ENCODE measurements around the gene CAB39.
A peak's percentile ranks its signal among the peaks of the same experiment; 100 is the strongest.

Gene CAB39

GRCh38 chr2:230691005-230691647 lies 21.5 kb upstream of the CAB39 start:
- Histone ChIP-seq H3K27ac (no peak overlapping the region), H3K27me3 (replicated peaks) (no peaks in the 10 kb centered on the region), H3K4me3 (ENCODE audit: low read depth, low read length) (no peak overlapping the region), H3K36me3 (replicated peaks) (no peaks in the 10 kb centered on the region)
- in situ Hi-C loops (cut with HindIII; ENCODE audit: low pct_ligation_motif_present, low sequenced_read_pairs), result no loop called here
- peak; percentile 45 for DNase-seq
- no peak for TF ChIP-seq CTCF (IDR thresholded peaks at IDR 0.05; ENCODE audit: low read depth, low read length, missing control alignments)

GRCh38 chr2:230692760-230693159 lies 19.9 kb upstream of the CAB39 start:
- Histone ChIP-seq H3K4me3 (ENCODE audit: low read depth, low read length) (no peak overlapping the region), H3K27ac (no peak overlapping the region), H3K27me3 (replicated peaks) (no peaks in the 10 kb centered on the region), H3K36me3 (replicated peaks) (no peaks in the 10 kb centered on the region)
- in situ Hi-C loops (cut with HindIII; ENCODE audit: low pct_ligation_motif_present, low sequenced_read_pairs), result no loop called here
- DNase-seq, result peak; percentile 27
- TF ChIP-seq CTCF (IDR thresholded peaks at IDR 0.05; ENCODE audit: low read depth, low read length, missing control alignments), result no peak

GRCh38 chr2:230693411-230693810 lies 19.2 kb upstream of the CAB39 start:
- Histone ChIP-seq H3K27ac (no peak overlapping the region), H3K36me3 (replicated peaks) (no peaks in the 10 kb centered on the region), H3K27me3 (replicated peaks) (no peaks in the 10 kb centered on the region), H3K4me3 (ENCODE audit: low read depth, low read length) (no peak overlapping the region)
- DNase-seq, result no peak
- no peak for TF ChIP-seq CTCF (IDR thresholded peaks at IDR 0.05; ENCODE audit: low read depth, low read length, missing control alignments)
- in situ Hi-C loops (cut with HindIII; ENCODE audit: low pct_ligation_motif_present, low sequenced_read_pairs), result no loop called here

DNA sequence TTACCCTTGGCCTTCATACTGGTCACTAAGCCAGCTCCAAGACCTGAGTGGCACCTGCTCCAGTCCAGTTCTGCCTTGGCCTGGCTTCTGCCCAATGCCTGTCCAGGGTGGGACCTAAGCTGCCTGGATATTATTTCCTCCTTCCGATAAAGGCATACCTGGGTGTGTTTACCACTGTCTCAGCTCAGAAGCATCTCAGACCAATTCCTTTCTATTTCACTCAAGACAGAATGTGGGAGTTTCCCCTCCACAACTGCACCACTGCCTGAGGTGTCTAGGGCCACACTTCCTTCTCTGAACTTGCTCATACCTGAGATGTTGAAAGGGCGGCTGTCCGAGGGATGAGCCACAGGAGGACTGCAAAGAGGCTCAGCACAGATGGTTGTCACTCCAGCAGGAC lies 18.4 kb upstream of the CAB39 start:
- no peaks in the 10 kb centered on the region for H3K27me3 ChIP-seq (replicated peaks)
- in situ Hi-C loops (cut with HindIII; ENCODE audit: low pct_ligation_motif_present, low sequenced_read_pairs), result no loop called here
- H3K27ac ChIP-seq, result no peak overlapping the region
- no peak for DNase-seq
- TF ChIP-seq CTCF (IDR thresholded peaks at IDR 0.05; ENCODE audit: low read depth, low read length, missing control alignments), result no peak
- no peaks in the 10 kb centered on the region for H3K36me3 ChIP-seq (replicated peaks)
- H3K4me3 ChIP-seq (ENCODE audit: low read depth, low read length), result no peak overlapping the region

DNA sequence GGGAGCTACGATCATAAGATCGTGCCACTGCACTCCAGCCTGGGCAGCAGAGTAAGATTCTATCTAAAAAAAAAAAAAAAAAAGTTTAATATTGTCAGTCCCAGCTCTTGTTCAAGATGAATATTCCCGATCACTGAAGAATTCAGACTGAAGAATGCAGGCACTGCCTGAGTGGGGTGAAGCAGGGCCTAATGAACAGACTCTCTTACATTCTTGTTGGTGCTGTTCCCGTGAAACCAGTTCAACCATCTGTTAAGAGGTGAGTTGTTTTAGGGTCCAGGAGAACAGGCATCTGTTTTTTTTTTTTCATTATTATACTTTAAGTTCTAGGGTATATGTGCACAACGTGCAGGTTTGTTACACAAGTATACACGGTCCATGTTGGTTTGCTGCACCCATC lies 17.1 kb upstream of the CAB39 start:
- Histone ChIP-seq H3K36me3 (replicated peaks) (no peaks in the 10 kb centered on the region), H3K27me3 (replicated peaks) (no peaks in the 10 kb centered on the region), H3K27ac (no peak overlapping the region), H3K4me3 (ENCODE audit: low read depth, low read length) (no peak overlapping the region)
- TF ChIP-seq CTCF (IDR thresholded peaks at IDR 0.05; ENCODE audit: low read depth, low read length, missing control alignments), result no peak
- in situ Hi-C loops (cut with HindIII; ENCODE audit: low pct_ligation_motif_present, low sequenced_read_pairs), result no loop called here
- no peak for DNase-seq

DNA sequence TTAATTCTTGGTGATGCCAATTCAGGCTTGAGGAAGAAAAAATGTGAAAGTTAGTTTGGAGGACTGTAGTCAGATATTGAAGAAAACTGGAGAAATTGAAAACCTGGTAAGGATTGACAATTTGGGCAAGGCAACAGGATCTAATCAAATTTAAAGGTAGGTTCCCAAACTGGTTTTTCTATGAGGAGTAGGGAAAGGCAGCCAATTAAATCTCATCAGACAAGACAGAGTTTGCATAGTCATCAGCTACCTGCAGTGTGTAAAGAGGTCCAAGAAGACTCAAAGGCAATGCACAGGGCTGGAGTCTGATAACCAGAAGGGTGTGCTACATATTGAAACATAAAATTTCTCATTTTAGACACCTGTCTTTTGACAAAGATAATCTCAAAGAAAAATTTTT lies 16.0 kb upstream of the CAB39 start:
- in situ Hi-C loops (cut with HindIII; ENCODE audit: low pct_ligation_motif_present, low sequenced_read_pairs), result no loop called here
- Histone ChIP-seq H3K36me3 (replicated peaks) (no peaks in the 10 kb centered on the region), H3K27ac (no peak overlapping the region), H3K27me3 (replicated peaks) (no peaks in the 10 kb centered on the region), H3K4me3 (ENCODE audit: low read depth, low read length) (no peak overlapping the region)
- TF ChIP-seq CTCF (IDR thresholded peaks at IDR 0.05; ENCODE audit: low read depth, low read length, missing control alignments), result no peak
- DNase-seq, result no peak
